Daoy (cell line): ENCODE data around the gene SYVN1. TPM values are rescaled to one million over a fixed set of nuclear protein-coding genes. Genes with fewer than 3 reads are reported as not detected.

Experiments used
- DNase-seq: peaks from one replicate; pipeline ENCODE4 v3.0.0-alpha.2; 2015; ENCODE audit warnings: low read depth
- total RNA-seq: library from RNA; depleted of rRNA; stranded (reverse); fragments of >200 nt; shearing (Covaris generic); gene quantifications from 2 replicates; pipeline ENCODE4 v1.2.3, GENCODE V29; 2014

The SYVN1 gene
- total RNA-seq, 1 experiment from 2014 or later, result 11.5 TPM

GRCh38 chr11:65112546-65113360, 21.6 kb downstream of the SYVN1 start:
- peak; percentile 34 for DNase-seq

- peak; percentile 94 for DNase-seq
Observed at GRCh38 chr11:65111744-65112545, 22.4 kb downstream of the SYVN1 start, which contains the start of gene TM7SF2. TM7SF2 (plus strand) TSS chr11:65111872; CDS start chr11:65112016, 144 bp downstream.

- no peak for DNase-seq
Observed at GRCh38 chr11:65111159-65111743, 23.1 kb downstream of the SYVN1 start.

- DNase-seq, result peak; percentile 77
Observed at GRCh38 chr11:65110354-65110861, 23.9 kb downstream of the SYVN1 start.

GRCh38 chr11:65109231-65110198, 24.8 kb downstream of the SYVN1 start:
- no peak for DNase-seq

- DNase-seq, result no peak
Observed at GRCh38 chr11:65108469-65109123, 25.7 kb downstream of the SYVN1 start.

GRCh38 chr11:65107751-65108468, 26.4 kb downstream of the SYVN1 start:
- no peak for DNase-seq

GRCh38 chr11:65107078-65107477, 27.2 kb downstream of the SYVN1 start:
- DNase-seq, result no peak

GRCh38 chr11:65104628-65105027, 29.7 kb downstream of the SYVN1 start:
- no peak for DNase-seq

GRCh38 chr11:65103476-65103875, 30.8 kb downstream of the SYVN1 start:
- no peak for DNase-seq

- DNase-seq, result no peak
Observed at GRCh38 chr11:65102142-65103095, 31.9 kb downstream of the SYVN1 start.

GRCh38 chr11:65100674-65101350, 33.5 kb downstream of the SYVN1 start:
- no peak for DNase-seq

- DNase-seq, result no peak
Observed at GRCh38 chr11:65096926-65097325, 37.4 kb downstream of the SYVN1 start.

- peak; percentile 87 for DNase-seq
Observed at GRCh38 chr11:65095974-65096806, 38.1 kb downstream of the SYVN1 start, which contains the start of gene VPS51. VPS51 (plus strand) TSS chr11:65096214; CDS start chr11:65096251, 37 bp downstream.

GRCh38 chr11:65095427-65095826, 38.9 kb downstream of the SYVN1 start:
- no peak for DNase-seq

- DNase-seq, result no peak
Observed at GRCh38 chr11:65090628-65091027, 43.7 kb downstream of the SYVN1 start.

- no peak for DNase-seq
Observed at GRCh38 chr11:65089621-65090020, 44.7 kb downstream of the SYVN1 start.
